CD4-positive, CD25-positive, alpha-beta regulatory T cell (primary cell): ENCODE data around the gene GCSH. TPM values are rescaled to one million over a fixed set of nuclear protein-coding genes. Genes with fewer than 3 reads are reported as not detected.
A peak's percentile ranks its signal among the peaks of the same experiment; 100 is the strongest.

Experiments used
- ATAC-seq, 2 donors: fragments of 150-1000 bp; cut with Tn5 transposase; one replicate each; pipeline ENCODE4 v1.10.0; 2021; ENCODE audit warnings: low read depth in 2 of 2, moderate number of reproducible peaks in 2 of 2, moderate library complexity in 1 of 2
- DNase-seq, 3 donors: peaks; one replicate each; pipeline versions ENCODE4 v3.0.0 to v3.0.0-alpha.2; 2012 to 2022; ENCODE audit warnings: mixed read lengths in 1 of 3
- H3K27ac ChIP-seq: one replicate; pipeline ENCODE4 v1.7.0; 2013; ENCODE audit warnings: mild to moderate bottlenecking, low read length; ENCODE audit not compliant: insufficient read depth, poor library complexity, severe bottlenecking
- H3K27me3 ChIP-seq: one replicate; pipeline ENCODE4 v1.7.0; 2013; ENCODE audit warnings: low read length; ENCODE audit not compliant: control insufficient read depth, insufficient read depth
- H3K36me3 ChIP-seq: one replicate; pipeline ENCODE4 v1.7.0; 2013; ENCODE audit warnings: mild to moderate bottlenecking, low read length, moderate library complexity; ENCODE audit not compliant: control insufficient read depth, insufficient read depth
- H3K4me1 ChIP-seq: 2 replicates; pipeline ENCODE4 v1.7.0; 2013; ENCODE audit warnings: mild to moderate bottlenecking, low read length; ENCODE audit not compliant: insufficient read depth, control insufficient read depth, poor library complexity, severe bottlenecking
- H3K4me3 ChIP-seq: one replicate; pipeline ENCODE4 v1.7.0; 2013; ENCODE audit warnings: low read depth, mild to moderate bottlenecking, low read length, moderate library complexity
- H3K9me3 ChIP-seq, 2 experiments: 1 replicate in 1 of 2; 2 replicates in 1 of 2; pipeline ENCODE4 v1.7.0; 2013; ENCODE audit warnings: low read length in 2 of 2, mild to moderate bottlenecking in 1 of 2, moderate library complexity in 1 of 2; ENCODE audit not compliant: control insufficient read depth in 2 of 2
- H3K27ac Mint-ChIP-seq, 3 donors: one replicate each; pipeline ENCODE4 v1.8.0; 2020 to 2022; ENCODE audit warnings: mild to moderate bottlenecking in 3 of 3, mixed read lengths in 3 of 3, moderate library complexity in 2 of 3
- H3K27me3 Mint-ChIP-seq: one replicate; pipeline ENCODE4 v1.8.0; 2022; ENCODE audit warnings: mild to moderate bottlenecking, mixed read lengths
- H3K36me3 Mint-ChIP-seq: one replicate; pipeline ENCODE4 v1.8.0; 2020; ENCODE audit warnings: mixed read lengths
- H3K4me1 Mint-ChIP-seq, 4 donors: one replicate each; pipeline ENCODE4 v1.8.0; 2020 to 2022; ENCODE audit warnings: mixed read lengths in 4 of 4, mild to moderate bottlenecking in 1 of 4
- H3K4me3 Mint-ChIP-seq, 4 donors: one replicate each; pipeline ENCODE4 v1.8.0; 2020 to 2022; ENCODE audit warnings: mild to moderate bottlenecking in 4 of 4, mixed read lengths in 4 of 4, moderate library complexity in 3 of 4
- H3K9me3 Mint-ChIP-seq, 7 donors: one replicate each; pipeline ENCODE4 v1.8.0; 2020 to 2022; ENCODE audit warnings: mixed read lengths in 7 of 7, mild to moderate bottlenecking in 3 of 7, moderate library complexity in 2 of 7
- polyA plus RNA-seq, 4 donors: library from polyadenylated mRNA; unstranded; fragments of 300-500 nt; fragmentation: Illumina TruSeq; gene quantifications; one replicate each; pipeline ENCODE4 v1.2.3, GENCODE V29; 2021
- total RNA-seq: library from RNA; stranded (reverse); gene quantifications from one replicate; pipeline ENCODE4 v1.2.3, GENCODE V29; 2022

The GCSH gene
- total and polyA plus RNA-seq, 5 donors from 2014 or later = 3.4 to 8.2 (median 6.3) TPM

GRCh38 chr16:81097230-81097629, 1.0 kb upstream of the GCSH start:
- H3K9me3 Mint-ChIP-seq = no peaks in the 10 kb centered on the region
- no peaks in the 10 kb centered on the region for H3K36me3 Mint-ChIP-seq
- H3K36me3 ChIP-seq = no peaks in the 10 kb centered on the region
- peak overlapping the region in 1 of 4 donors; percentile 84 for H3K4me3 Mint-ChIP-seq
- H3K4me3 ChIP-seq = no peak overlapping the region
- H3K27ac ChIP-seq = no peak overlapping the region
- peaks cover 11% of the 10 kb centered on the region for H3K4me1 ChIP-seq
- no peak for DNase-seq
- H3K4me1 Mint-ChIP-seq = peaks cover 2 to 16% (median 6%) of the 10 kb centered on the region in 4 donors
- ATAC-seq = no peak
- no peaks in the 10 kb centered on the region for H3K9me3 ChIP-seq
- no peaks in the 10 kb centered on the region for H3K27me3 Mint-ChIP-seq
- no peak overlapping the region for H3K27ac Mint-ChIP-seq
- no peaks in the 10 kb centered on the region for H3K27me3 ChIP-seq

GRCh38 chr16:81096715-81097208, 567 bp upstream of the GCSH start:
- H3K27me3 ChIP-seq = no peaks in the 10 kb centered on the region
- H3K36me3 Mint-ChIP-seq = no peaks in the 10 kb centered on the region
- peaks cover 11% of the 10 kb centered on the region for H3K4me1 ChIP-seq
- H3K4me3 ChIP-seq = peak overlapping the region; percentile 70
- DNase-seq (no peak), ATAC-seq (no peak)
- no peaks in the 10 kb centered on the region for H3K36me3 ChIP-seq
- H3K9me3 ChIP-seq = no peaks in the 10 kb centered on the region
- H3K4me3 Mint-ChIP-seq = peak overlapping the region; percentile 77 to 96 (median 90)
- no peaks in the 10 kb centered on the region for H3K27me3 Mint-ChIP-seq
- H3K27ac ChIP-seq = peak overlapping the region; percentile 56
- H3K9me3 Mint-ChIP-seq = no peaks in the 10 kb centered on the region
- H3K4me1 Mint-ChIP-seq = peaks cover 5 to 20% (median 6%) of the 10 kb centered on the region in 4 donors
- H3K27ac Mint-ChIP-seq = peak overlapping the region in 2 of 3 donors; percentile 27 to 61

- Mint-ChIP-seq H3K36me3 (no peaks in the 10 kb centered on the region), H3K27me3 (no peaks in the 10 kb centered on the region), H3K27ac (no peak overlapping the region), H3K4me1 (peaks cover 5 to 21% (median 6%) of the 10 kb centered on the region in 4 donors), H3K9me3 (no peaks in the 10 kb centered on the region), H3K4me3 (peak overlapping the region; percentile 59 to 84 (median 70))
- peak in 1 of 3 donors; percentile 49 for DNase-seq
- Histone ChIP-seq H3K36me3 (no peaks in the 10 kb centered on the region), H3K27ac (peak overlapping the region; percentile 3), H3K27me3 (no peaks in the 10 kb centered on the region), H3K4me3 (peak overlapping the region; percentile 64), H3K4me1 (peaks cover 11% of the 10 kb centered on the region), H3K9me3 (no peaks in the 10 kb centered on the region)
- no peak for ATAC-seq
Observed at GRCh38 chr16:81095653-81095952, 592 bp downstream of the GCSH start.

GRCh38 chr16:81094771-81095251, 1.4 kb downstream of the GCSH start:
- no peaks in the 10 kb centered on the region for H3K9me3 ChIP-seq
- no peaks in the 10 kb centered on the region for H3K27me3 ChIP-seq
- H3K4me1 Mint-ChIP-seq = peaks cover 5 to 21% (median 6%) of the 10 kb centered on the region in 4 donors
- no peaks in the 10 kb centered on the region for H3K27me3 Mint-ChIP-seq
- DNase-seq = no peak
- H3K27ac ChIP-seq = no peak overlapping the region
- ATAC-seq = no peak
- H3K9me3 Mint-ChIP-seq = no peaks in the 10 kb centered on the region
- peak overlapping the region in 1 of 3 donors; percentile 26 for H3K27ac Mint-ChIP-seq
- H3K4me3 Mint-ChIP-seq = peak overlapping the region; percentile 59 to 84 (median 73)
- no peaks in the 10 kb centered on the region for H3K36me3 ChIP-seq
- H3K4me1 ChIP-seq = peaks cover 11% of the 10 kb centered on the region
- H3K4me3 ChIP-seq = peak overlapping the region; percentile 40
- no peaks in the 10 kb centered on the region for H3K36me3 Mint-ChIP-seq

GRCh38 chr16:81088836-81089235, 7.4 kb downstream of the GCSH start:
- Mint-ChIP-seq H3K36me3 (peaks cover 7% of the 10 kb centered on the region), H3K27ac (no peak overlapping the region), H3K9me3 (no peaks in the 10 kb centered on the region), H3K4me3 (peak overlapping the region in 1 of 4 donors; percentile 23), H3K27me3 (no peaks in the 10 kb centered on the region), H3K4me1 (peaks cover 0 to 11% (median 2%) of the 10 kb centered on the region in 4 donors)
- Histone ChIP-seq H3K9me3 (no peaks in the 10 kb centered on the region), H3K36me3 (no peaks in the 10 kb centered on the region), H3K27ac (no peak overlapping the region), H3K4me1 (no peaks in the 10 kb centered on the region), H3K27me3 (no peaks in the 10 kb centered on the region), H3K4me3 (no peak overlapping the region)
- ATAC-seq (no peak), DNase-seq (no peak)

GRCh38 chr16:81081014-81081413, 15.2 kb downstream of the GCSH start:
- Histone ChIP-seq H3K9me3 (no peaks in the 10 kb centered on the region), H3K27ac (no peak overlapping the region), H3K27me3 (no peaks in the 10 kb centered on the region), H3K4me1 (peaks cover 13% of the 10 kb centered on the region), H3K4me3 (no peak overlapping the region), H3K36me3 (no peaks in the 10 kb centered on the region)
- Mint-ChIP-seq H3K27me3 (no peaks in the 10 kb centered on the region), H3K36me3 (no peaks in the 10 kb centered on the region), H3K9me3 (no peaks in the 10 kb centered on the region), H3K4me3 (no peak overlapping the region), H3K4me1 (peaks cover 0 to 4% (median 0%) of the 10 kb centered on the region in 4 donors), H3K27ac (no peak overlapping the region)
- no peak for DNase-seq
- no peak for ATAC-seq

GRCh38 chr16:81080233-81080632, 16.0 kb downstream of the GCSH start:
- Histone ChIP-seq H3K9me3 (no peaks in the 10 kb centered on the region), H3K27ac (no peak overlapping the region), H3K27me3 (no peaks in the 10 kb centered on the region), H3K4me1 (peaks cover 13% of the 10 kb centered on the region), H3K36me3 (no peaks in the 10 kb centered on the region), H3K4me3 (no peak overlapping the region)
- Mint-ChIP-seq H3K4me1 (peaks cover 0 to 4% (median 0%) of the 10 kb centered on the region in 4 donors), H3K27me3 (peaks cover under 1% of the 10 kb centered on the region), H3K9me3 (no peaks in the 10 kb centered on the region), H3K4me3 (peak overlapping the region in 2 of 4 donors; percentile 46 to 82), H3K36me3 (no peaks in the 10 kb centered on the region), H3K27ac (no peak overlapping the region)
- DNase-seq (no peak), ATAC-seq (no peak)
